Measurements from ENCODE around the gene GNAI2.

GNAI2 gene

DNA sequence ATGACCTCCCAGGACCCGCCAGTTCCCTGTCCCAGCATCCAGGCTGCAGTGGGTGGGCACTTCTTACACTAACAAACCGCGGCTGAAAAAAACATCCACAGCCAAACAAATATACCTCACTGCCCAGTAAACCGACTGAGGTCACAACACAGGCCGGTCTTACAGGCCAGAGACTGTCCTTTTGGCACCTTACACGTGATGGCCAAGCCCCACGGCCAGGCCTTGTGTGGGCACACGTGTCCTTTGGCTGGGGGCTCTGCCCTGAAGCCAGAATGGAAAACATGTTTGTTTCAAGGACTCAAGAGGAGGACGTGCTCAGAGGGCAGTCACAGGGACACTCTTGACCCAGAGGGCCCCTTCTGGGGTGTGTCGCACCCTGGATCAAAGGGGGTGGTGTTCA lies 21.2 kb upstream of the GNAI2 start:
- Histone ChIP-seq H3K4me3 (ENCODE audit: low read depth, low read length) (no peak overlapping the region), H3K27ac (ENCODE audit: low read depth, low read length) (no peak overlapping the region), H3K36me3 (ENCODE audit: insufficient read depth, low read length) (no peaks in the 10 kb centered on the region), H3K79me2 (ENCODE audit: control insufficient read depth, insufficient read depth, low read length, unreplicated experiment) (no peaks in the 10 kb centered on the region), H3K4me1 (ENCODE audit: control insufficient read depth, insufficient read depth, low read length, unreplicated experiment) (peaks cover 5% of the 10 kb centered on the region), H2AFZ (ENCODE audit: low read length, unreplicated experiment) (no peak overlapping the region), H3K27me3 (ENCODE audit: insufficient read depth, low read length) (no peaks in the 10 kb centered on the region)

DNA sequence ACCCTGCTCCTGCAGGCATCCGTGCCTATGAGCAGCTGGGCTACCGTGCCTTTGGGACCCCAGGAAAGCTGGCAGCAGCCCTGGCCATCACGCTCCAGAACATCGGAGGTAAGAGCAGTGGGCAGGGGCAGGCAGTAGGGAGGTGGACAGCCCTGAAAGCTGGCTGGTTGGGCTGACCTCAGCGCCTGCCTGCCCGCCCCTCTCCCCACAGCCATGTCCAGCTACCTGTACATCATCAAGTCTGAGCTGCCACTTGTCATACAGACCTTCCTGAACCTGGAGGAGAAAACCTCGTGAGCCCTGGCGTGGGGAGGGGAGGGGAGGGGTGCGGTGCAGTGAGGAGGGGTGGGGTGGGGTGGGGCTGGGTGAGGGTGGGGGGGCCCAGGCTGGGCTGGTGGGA lies 20.5 kb upstream of the GNAI2 start:
- no peaks in the 10 kb centered on the region for H3K79me2 ChIP-seq (ENCODE audit: control insufficient read depth, insufficient read depth, low read length, unreplicated experiment)
- no peak overlapping the region for H3K4me3 ChIP-seq (ENCODE audit: low read depth, low read length)
- H3K36me3 ChIP-seq (ENCODE audit: insufficient read depth, low read length), result no peaks in the 10 kb centered on the region
- no peak overlapping the region for H2AFZ ChIP-seq (ENCODE audit: low read length, unreplicated experiment)
- H3K27me3 ChIP-seq (ENCODE audit: insufficient read depth, low read length), result no peaks in the 10 kb centered on the region
- no peak overlapping the region for H3K27ac ChIP-seq (ENCODE audit: low read depth, low read length)
- peaks cover 5% of the 10 kb centered on the region for H3K4me1 ChIP-seq (ENCODE audit: control insufficient read depth, insufficient read depth, low read length, unreplicated experiment)

DNA sequence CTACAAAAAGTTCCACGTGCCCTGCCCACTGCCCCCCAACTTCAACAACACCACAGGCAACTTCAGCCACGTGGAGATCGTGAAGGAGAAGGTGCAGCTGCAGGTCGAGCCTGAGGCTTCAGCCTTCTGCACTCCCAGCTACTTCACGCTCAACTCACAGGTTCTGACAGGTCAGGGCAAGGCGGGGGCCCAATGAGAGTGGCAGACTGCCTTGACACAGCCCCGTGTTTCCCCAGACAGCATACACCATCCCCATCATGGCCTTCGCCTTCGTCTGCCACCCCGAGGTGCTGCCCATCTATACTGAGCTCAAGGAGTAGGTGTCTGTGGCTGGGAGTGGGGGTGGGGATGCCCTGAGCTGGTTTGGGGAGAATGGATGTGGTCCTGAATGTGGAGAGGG lies 18.3 kb upstream of the GNAI2 start:
- Histone ChIP-seq H3K4me1 (ENCODE audit: control insufficient read depth, insufficient read depth, low read length, unreplicated experiment) (no peaks in the 10 kb centered on the region), H3K27ac (ENCODE audit: low read depth, low read length) (no peak overlapping the region), H3K79me2 (ENCODE audit: control insufficient read depth, insufficient read depth, low read length, unreplicated experiment) (no peaks in the 10 kb centered on the region), H3K36me3 (ENCODE audit: insufficient read depth, low read length) (no peaks in the 10 kb centered on the region), H3K27me3 (ENCODE audit: insufficient read depth, low read length) (no peaks in the 10 kb centered on the region), H3K4me3 (ENCODE audit: low read depth, low read length) (no peak overlapping the region), H2AFZ (ENCODE audit: low read length, unreplicated experiment) (no peak overlapping the region)

DNA sequence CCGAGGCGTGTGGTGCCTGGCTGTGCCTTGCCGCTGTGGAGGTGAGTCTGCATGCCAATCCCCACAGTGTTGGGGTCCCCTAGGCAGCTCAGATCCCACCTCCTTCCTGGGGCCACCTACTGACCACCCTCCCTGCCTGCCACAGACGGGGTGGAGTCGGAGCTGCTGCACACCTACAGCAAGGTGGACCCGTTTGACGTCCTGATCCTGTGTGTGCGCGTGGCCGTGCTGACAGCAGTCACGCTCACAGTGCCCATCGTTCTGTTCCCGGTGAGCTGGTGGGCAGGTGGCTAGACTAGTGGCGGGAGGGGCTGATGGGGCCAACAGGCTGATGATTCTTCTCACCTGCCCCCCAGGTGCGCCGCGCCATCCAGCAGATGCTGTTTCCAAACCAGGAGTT lies 17.6 kb upstream of the GNAI2 start:
- no peak overlapping the region for H2AFZ ChIP-seq (ENCODE audit: low read length, unreplicated experiment)
- no peaks in the 10 kb centered on the region for H3K4me1 ChIP-seq (ENCODE audit: control insufficient read depth, insufficient read depth, low read length, unreplicated experiment)
- H3K36me3 ChIP-seq (ENCODE audit: insufficient read depth, low read length), result no peaks in the 10 kb centered on the region
- H3K27ac ChIP-seq (ENCODE audit: low read depth, low read length), result no peak overlapping the region
- no peaks in the 10 kb centered on the region for H3K27me3 ChIP-seq (ENCODE audit: insufficient read depth, low read length)
- H3K4me3 ChIP-seq (ENCODE audit: low read depth, low read length), result no peak overlapping the region
- no peaks in the 10 kb centered on the region for H3K79me2 ChIP-seq (ENCODE audit: control insufficient read depth, insufficient read depth, low read length, unreplicated experiment)

DNA sequence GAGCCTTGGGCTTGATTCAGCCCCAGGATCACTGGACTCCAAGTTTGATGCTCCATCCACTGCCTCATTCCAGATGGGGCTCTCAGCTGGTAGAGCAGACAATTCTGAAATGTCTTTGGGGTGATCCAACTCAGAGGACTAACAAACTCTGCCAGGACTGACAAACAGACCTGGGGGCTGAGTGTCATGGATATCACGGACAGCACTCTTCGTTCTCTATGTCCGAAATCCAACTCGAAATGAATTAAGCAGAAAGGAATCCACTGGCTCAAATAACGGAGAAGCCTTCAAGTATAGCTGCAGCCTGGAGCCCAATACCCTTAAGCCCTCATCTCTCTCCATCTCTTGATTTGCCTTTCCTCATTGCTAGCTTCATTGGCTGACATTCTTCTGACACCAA lies 16.7 kb upstream of the GNAI2 start:
- Histone ChIP-seq H2AFZ (ENCODE audit: low read length, unreplicated experiment) (no peak overlapping the region), H3K36me3 (ENCODE audit: insufficient read depth, low read length) (no peaks in the 10 kb centered on the region), H3K27me3 (ENCODE audit: insufficient read depth, low read length) (no peaks in the 10 kb centered on the region)

DNA sequence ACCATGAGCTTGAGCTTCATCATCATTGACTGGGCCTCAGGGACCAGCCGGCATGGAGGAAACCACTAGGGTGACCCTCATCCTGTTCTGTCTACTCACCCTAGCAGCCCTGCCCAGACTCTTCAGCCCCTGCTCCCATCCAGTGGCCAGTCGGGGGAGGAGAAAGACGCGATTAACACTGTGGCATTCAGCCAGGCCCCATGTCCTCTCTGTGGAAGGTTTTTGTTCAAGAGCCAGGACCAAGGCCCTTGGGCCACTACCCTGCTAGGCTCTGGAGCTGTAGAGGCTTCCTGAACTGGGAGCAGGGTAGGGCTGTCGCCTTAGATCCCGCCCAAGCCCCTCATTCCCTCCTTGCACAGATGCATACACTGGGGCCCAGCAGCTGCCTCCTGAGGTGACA lies 15.9 kb upstream of the GNAI2 start:
- H3K36me3 ChIP-seq (ENCODE audit: insufficient read depth, low read length), result no peaks in the 10 kb centered on the region
- no peak overlapping the region for H3K4me3 ChIP-seq (ENCODE audit: low read depth, low read length)
- no peak overlapping the region for H3K27ac ChIP-seq (ENCODE audit: low read depth, low read length)
- H3K4me1 ChIP-seq (ENCODE audit: control insufficient read depth, insufficient read depth, low read length, unreplicated experiment), result no peaks in the 10 kb centered on the region
- peaks cover 4% of the 10 kb centered on the region; the same call in 1 of the 2 replicates for H3K27me3 ChIP-seq (ENCODE audit: insufficient read depth, low read length)
- no peaks in the 10 kb centered on the region for H3K79me2 ChIP-seq (ENCODE audit: control insufficient read depth, insufficient read depth, low read length, unreplicated experiment)
- H2AFZ ChIP-seq (ENCODE audit: low read length, unreplicated experiment), result no peak overlapping the region

More for the DNA sequence above, 16.7 kb upstream of the GNAI2 start:
- H3K27ac ChIP-seq (ENCODE audit: low read depth, low read length), result no peak overlapping the region
- H3K79me2 ChIP-seq (ENCODE audit: control insufficient read depth, insufficient read depth, low read length, unreplicated experiment), result no peaks in the 10 kb centered on the region
- H3K4me3 ChIP-seq (ENCODE audit: low read depth, low read length), result no peak overlapping the region
- H3K4me1 ChIP-seq (ENCODE audit: control insufficient read depth, insufficient read depth, low read length, unreplicated experiment), result no peaks in the 10 kb centered on the region

DNA sequence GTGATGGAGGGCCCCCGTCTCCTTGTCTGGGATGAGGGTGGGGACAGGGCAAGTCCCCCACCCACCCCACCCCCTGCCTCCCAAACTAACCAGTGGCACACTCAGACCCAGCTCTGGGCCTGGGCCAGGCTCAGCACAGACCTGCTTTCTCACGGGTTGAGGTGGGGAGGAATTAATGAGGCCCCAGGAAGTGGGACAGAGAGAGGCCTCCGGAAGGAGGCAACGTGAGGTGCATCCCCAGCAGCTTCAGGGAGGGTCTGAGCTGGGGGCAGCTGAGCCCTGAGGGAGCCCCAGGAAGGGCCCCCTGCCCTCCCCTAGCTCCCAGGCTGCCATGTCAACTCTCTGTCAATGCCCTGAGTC lies 15.0 kb upstream of the GNAI2 start:
- H3K27me3 ChIP-seq (ENCODE audit: insufficient read depth, low read length), result peaks cover 4% of the 10 kb centered on the region; the same call in 1 of the 2 replicates
- no peak overlapping the region for H2AFZ ChIP-seq (ENCODE audit: low read length, unreplicated experiment)
- no peak overlapping the region for H3K27ac ChIP-seq (ENCODE audit: low read depth, low read length)
- H3K79me2 ChIP-seq (ENCODE audit: control insufficient read depth, insufficient read depth, low read length, unreplicated experiment), result no peaks in the 10 kb centered on the region
- H3K36me3 ChIP-seq (ENCODE audit: insufficient read depth, low read length), result no peaks in the 10 kb centered on the region
- no peaks in the 10 kb centered on the region for H3K4me1 ChIP-seq (ENCODE audit: control insufficient read depth, insufficient read depth, low read length, unreplicated experiment)
- no peak overlapping the region for H3K4me3 ChIP-seq (ENCODE audit: low read depth, low read length)

- Histone ChIP-seq H3K27me3 (ENCODE audit: insufficient read depth, low read length) (peaks cover 4% of the 10 kb centered on the region; the same call in 1 of the 2 replicates), H3K4me3 (ENCODE audit: low read depth, low read length) (no peak overlapping the region), H3K27ac (ENCODE audit: low read depth, low read length) (no peak overlapping the region), H3K36me3 (ENCODE audit: insufficient read depth, low read length) (no peaks in the 10 kb centered on the region), H3K4me1 (ENCODE audit: control insufficient read depth, insufficient read depth, low read length, unreplicated experiment) (no peaks in the 10 kb centered on the region), H3K79me2 (ENCODE audit: control insufficient read depth, insufficient read depth, low read length, unreplicated experiment) (no peaks in the 10 kb centered on the region), H2AFZ (ENCODE audit: low read length, unreplicated experiment) (no peak overlapping the region)
Measured at GRCh38 chr3:50221411-50222168, 14.4 kb upstream of the GNAI2 start.

DNA sequence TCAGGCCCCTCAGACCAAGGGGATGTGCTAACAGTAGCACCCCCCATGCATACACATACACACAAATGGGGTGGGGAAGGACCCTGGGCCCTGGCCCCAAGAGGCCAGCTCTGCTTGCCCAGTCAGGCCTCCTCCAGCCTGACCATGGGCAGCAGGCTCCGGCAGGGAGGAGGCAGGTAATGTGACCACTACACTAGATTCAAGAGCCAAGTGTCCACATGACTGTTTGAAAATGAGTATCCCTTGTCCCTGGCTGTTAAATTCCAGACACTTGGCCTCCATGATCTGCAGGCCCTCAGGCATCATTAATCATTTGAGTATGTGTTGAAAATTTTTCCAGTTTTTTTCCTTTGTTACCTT lies 13.9 kb upstream of the GNAI2 start:
- no peaks in the 10 kb centered on the region for H3K4me1 ChIP-seq (ENCODE audit: control insufficient read depth, insufficient read depth, low read length, unreplicated experiment)

DNA sequence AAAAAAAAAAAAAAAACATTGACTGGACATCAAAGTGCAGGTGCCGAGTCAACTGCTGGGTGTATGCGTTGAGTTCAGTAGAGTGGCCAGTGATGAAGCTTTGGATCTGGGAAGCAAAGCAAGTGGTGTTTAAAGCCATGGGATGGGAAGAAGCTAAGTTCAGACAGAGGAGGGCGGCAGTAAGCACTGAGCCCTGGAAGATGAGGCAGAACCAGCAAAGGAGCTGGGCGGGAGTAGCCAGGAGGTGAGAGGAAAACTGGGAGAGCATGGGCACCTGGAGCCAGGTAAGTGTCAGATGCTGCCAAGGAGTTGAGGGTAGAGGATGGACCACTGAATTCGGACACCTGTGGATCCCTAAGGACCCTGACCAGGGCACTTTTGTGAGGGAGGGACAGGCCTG lies 11.4 kb upstream of the GNAI2 start:
- Histone ChIP-seq H3K79me2 (ENCODE audit: control insufficient read depth, insufficient read depth, low read length, unreplicated experiment) (no peaks in the 10 kb centered on the region), H3K27ac (ENCODE audit: low read depth, low read length) (no peak overlapping the region), H3K27me3 (ENCODE audit: insufficient read depth, low read length) (peaks cover 4% of the 10 kb centered on the region; the same call in 1 of the 2 replicates), H2AFZ (ENCODE audit: low read length, unreplicated experiment) (no peak overlapping the region), H3K4me1 (ENCODE audit: control insufficient read depth, insufficient read depth, low read length, unreplicated experiment) (peaks cover 5% of the 10 kb centered on the region), H3K4me3 (ENCODE audit: low read depth, low read length) (no peak overlapping the region), H3K36me3 (ENCODE audit: insufficient read depth, low read length) (no peaks in the 10 kb centered on the region)

More for the DNA sequence above, 13.9 kb upstream of the GNAI2 start:
- Histone ChIP-seq H3K27me3 (ENCODE audit: insufficient read depth, low read length) (peaks cover 4% of the 10 kb centered on the region; the same call in 1 of the 2 replicates), H2AFZ (ENCODE audit: low read length, unreplicated experiment) (no peak overlapping the region), H3K4me3 (ENCODE audit: low read depth, low read length) (no peak overlapping the region), H3K36me3 (ENCODE audit: insufficient read depth, low read length) (no peaks in the 10 kb centered on the region), H3K79me2 (ENCODE audit: control insufficient read depth, insufficient read depth, low read length, unreplicated experiment) (no peaks in the 10 kb centered on the region), H3K27ac (ENCODE audit: low read depth, low read length) (no peak overlapping the region)

- Histone ChIP-seq H3K4me1 (ENCODE audit: control insufficient read depth, insufficient read depth, low read length, unreplicated experiment) (peaks cover 14% of the 10 kb centered on the region), H3K27me3 (ENCODE audit: insufficient read depth, low read length) (peaks cover 4% of the 10 kb centered on the region; the same call in 1 of the 2 replicates), H3K27ac (ENCODE audit: low read depth, low read length) (peak overlapping the region; percentile 44; the same call in 1 of the 2 replicates), H3K36me3 (ENCODE audit: insufficient read depth, low read length) (no peaks in the 10 kb centered on the region), H2AFZ (ENCODE audit: low read length, unreplicated experiment) (peak overlapping the region; percentile 70), H3K4me3 (ENCODE audit: low read depth, low read length) (peak overlapping the region; percentile 82), H3K79me2 (ENCODE audit: control insufficient read depth, insufficient read depth, low read length, unreplicated experiment) (no peaks in the 10 kb centered on the region)
Measured at GRCh38 chr3:50226888-50227389, 9.1 kb upstream of the GNAI2 start.

Measured in ACC112 (cell line).